HepG2 (cell line): ENCODE measurements around the gene HTATIP2.

Experiments used
- EP300 ChIP-seq, 3 experiments: sonication (generic) in 1 of 3; formaldehyde crosslinking in 1 of 3; IDR thresholded peaks; 2 replicates each; pipeline versions ENCODE4 v1.5.1 to v1.6.1; 2011 to 2020; ENCODE audit warnings: low read depth in 2 of 3, low read length in 2 of 3, borderline replicate concordance in 1 of 3, improper control_type of control experiment in 1 of 3, mild to moderate bottlenecking in 1 of 3, missing genetic modification reagents in 1 of 3, moderate library complexity in 1 of 3
- IRF2 ChIP-seq: IDR thresholded peaks from 2 replicates; pipeline ENCODE4 v1.6.1; 2018; ENCODE audit warnings: missing genetic modification reagents, missing compliant biosample characterization
- SIN3A ChIP-seq: IDR thresholded peaks from 2 replicates; pipeline ENCODE4 v1.6.1; 2011; ENCODE audit warnings: low read depth, mild to moderate bottlenecking, control low read depth, low read length, borderline replicate concordance
- SMC3 ChIP-seq: IDR thresholded peaks from 2 replicates; pipeline ENCODE4 v1.6.1; 2011; ENCODE audit warnings: low read length, improper control_type of control experiment
- ZFP37 ChIP-seq: sonication (generic); formaldehyde crosslinking; IDR thresholded peaks from 2 replicates; pipeline ENCODE4 v1.4.0; 2020; ENCODE audit warnings: missing genetic modification reagents, borderline replicate concordance
- ZNF12 ChIP-seq: sonication (generic); formaldehyde crosslinking; IDR thresholded peaks from 2 replicates; pipeline ENCODE4 v1.5.0; 2020; ENCODE audit warnings: missing genetic modification reagents
- ZNF17 ChIP-seq: sonication (generic); formaldehyde crosslinking; IDR thresholded peaks from 2 replicates; pipeline ENCODE4 v1.5.0; 2020; ENCODE audit warnings: mild to moderate bottlenecking, missing genetic modification reagents
- ZNF260 ChIP-seq: sonication (generic); formaldehyde crosslinking; IDR thresholded peaks from 2 replicates; pipeline ENCODE4 v1.4.0; 2020; ENCODE audit warnings: missing genetic modification reagents, low read depth, mild to moderate bottlenecking, borderline replicate concordance
- ZNF30 ChIP-seq: sonication (generic); formaldehyde crosslinking; IDR thresholded peaks from 2 replicates; pipeline ENCODE4 v1.5.0; 2020; ENCODE audit warnings: mild to moderate bottlenecking, missing genetic modification reagents
- ZNF878 ChIP-seq: sonication (generic); formaldehyde crosslinking; IDR thresholded peaks from 2 replicates; pipeline ENCODE4 v1.8.1; 2023; ENCODE audit warnings: mild to moderate bottlenecking, missing genetic modification reagents, moderate library complexity
- ZSCAN20 ChIP-seq: sonication (generic); formaldehyde crosslinking; IDR thresholded peaks from 2 replicates; pipeline ENCODE4 v1.4.0; 2020; ENCODE audit warnings: missing genetic modification reagents, mild to moderate bottlenecking, borderline replicate concordance
- TF ChIP-seq, protein P1 (sequence below): IDR thresholded peaks from 2 replicates; pipeline ENCODE4 v1.6.1; 2012; ENCODE audit warnings: inconsistent platforms
- TF ChIP-seq, protein P2 (sequence below): sonication (generic); formaldehyde crosslinking; IDR thresholded peaks from 2 replicates; pipeline ENCODE4 v1.4.0; 2020; ENCODE audit warnings: mild to moderate bottlenecking, low read depth, missing genetic modification reagents

DNA sequence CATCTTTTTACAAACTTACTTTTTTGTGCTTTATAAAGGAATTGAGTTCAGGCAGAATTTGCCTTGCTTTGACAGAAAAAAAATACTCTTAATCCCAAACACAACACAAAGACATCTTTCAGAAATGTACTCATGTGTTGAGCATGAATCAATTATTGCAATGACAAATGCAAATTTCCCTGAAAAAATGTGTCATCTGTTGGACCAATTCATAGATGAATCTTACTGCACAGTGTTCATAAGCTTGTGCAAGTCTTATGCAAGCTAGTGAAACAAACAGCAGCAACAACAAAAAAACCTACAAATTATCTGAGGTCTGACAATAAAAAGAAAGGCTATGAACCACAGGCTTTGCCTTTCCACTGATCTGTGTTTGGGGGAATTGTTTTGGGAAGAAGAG, 42.3 kb upstream of the HTATIP2 start:
- TF ChIP-seq SIN3A = no peak
- TF ChIP-seq ZNF878 (CRISPR knock-in tag) = no peak
- TF ChIP-seq ZNF17 (CRISPR knock-in tag) = no peak
- no peak for TF ChIP-seq IRF2 (CRISPR knock-in tag)
- TF ChIP-seq ZSCAN20 (CRISPR knock-in tag) = no peak
- no peak for TF ChIP-seq EP300 (IDR thresholded peaks at IDR 0.05; ENCODE audit: low read depth in 2 of 2, low read length in 2 of 2)
- TF ChIP-seq EP300 (CRISPR knock-in tag; IDR thresholded peaks at IDR 0.05; ENCODE audit: borderline replicate concordance) = no peak
- no peak for TF ChIP-seq ZNF260 (CRISPR knock-in tag)
- no peak for TF ChIP-seq ZNF12 (CRISPR knock-in tag)
- TF ChIP-seq ZNF30 (CRISPR knock-in tag) = no peak
- TF ChIP-seq, protein P1, sequence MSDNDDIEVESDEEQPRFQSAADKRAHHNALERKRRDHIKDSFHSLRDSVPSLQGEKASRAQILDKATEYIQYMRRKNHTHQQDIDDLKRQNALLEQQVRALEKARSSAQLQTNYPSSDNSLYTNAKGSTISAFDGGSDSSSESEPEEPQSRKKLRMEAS = no peak
- no peak for TF ChIP-seq ZFP37 (CRISPR knock-in tag)
- TF ChIP-seq SMC3 = no peak
- TF ChIP-seq, protein P2, sequence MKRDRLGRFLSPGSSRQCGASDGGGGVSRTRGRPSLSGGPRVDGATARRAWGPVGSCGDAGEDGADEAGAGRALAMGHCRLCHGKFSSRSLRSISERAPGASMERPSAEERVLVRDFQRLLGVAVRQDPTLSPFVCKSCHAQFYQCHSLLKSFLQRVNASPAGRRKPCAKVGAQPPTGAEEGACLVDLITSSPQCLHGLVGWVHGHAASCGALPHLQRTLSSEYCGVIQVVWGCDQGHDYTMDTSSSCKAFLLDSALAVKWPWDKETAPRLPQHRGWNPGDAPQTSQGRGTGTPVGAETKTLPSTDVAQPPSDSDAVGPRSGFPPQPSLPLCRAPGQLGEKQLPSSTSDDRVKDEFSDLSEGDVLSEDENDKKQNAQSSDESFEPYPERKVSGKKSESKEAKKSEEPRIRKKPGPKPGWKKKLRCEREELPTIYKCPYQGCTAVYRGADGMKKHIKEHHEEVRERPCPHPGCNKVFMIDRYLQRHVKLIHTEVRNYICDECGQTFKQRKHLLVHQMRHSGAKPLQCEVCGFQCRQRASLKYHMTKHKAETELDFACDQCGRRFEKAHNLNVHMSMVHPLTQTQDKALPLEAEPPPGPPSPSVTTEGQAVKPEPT (CRISPR knock-in tag) = no peak
